GM12878 (cell line): ENCODE results near the gene NOTCH4.

Experiments used
- ATF2 ChIP-seq: IDR thresholded peaks from 2 replicates; pipeline ENCODE4 v1.6.1; 2012; ENCODE audit warnings: low read length, inconsistent platforms
- CHD1 ChIP-seq: IDR thresholded peaks from 2 replicates; pipeline ENCODE4 v1.6.1; 2012; ENCODE audit warnings: low read depth, low read length, improper control_type of control experiment
- CREB1 ChIP-seq: IDR thresholded peaks from 2 replicates; pipeline ENCODE4 v1.6.1; 2012; ENCODE audit warnings: low read depth, mild to moderate bottlenecking, inconsistent platforms
- CTCF ChIP-seq, 3 experiments: IDR thresholded peaks in 2 of 3; conservative IDR thresholded peaks in 1 of 3; 2 replicates each; pipeline ENCODE4 v1.5.1; 2011; ENCODE audit warnings: low read depth in 3 of 3, low read length in 3 of 3, mild to moderate bottlenecking in 3 of 3, control low read depth in 2 of 3, moderate library complexity in 2 of 3, inconsistent platforms in 1 of 3, mixed read lengths in 1 of 3; ENCODE audit not compliant: control insufficient read depth in 2 of 3, insufficient read depth in 1 of 3; ENCODE audit errors: extremely low read depth in 1 of 3
- EED ChIP-seq: sonication (generic); IDR thresholded peaks from 2 replicates; pipeline ENCODE4 v1.6.1; 2016; ENCODE audit warnings: antibody characterized with exemption, low read depth
- MAX ChIP-seq: IDR thresholded peaks from 2 replicates; pipeline ENCODE4 v1.6.1; 2012; ENCODE audit warnings: low read depth, low read length, improper control_type of control experiment
- POLR2A ChIP-seq: IDR thresholded peaks from 2 replicates; pipeline ENCODE4 v1.6.1; 2011; ENCODE audit warnings: low read depth, mild to moderate bottlenecking, low read length
- PRDM15 ChIP-seq: fragments of 450-650 bp; formaldehyde crosslinking; IDR thresholded peaks from 2 replicates; pipeline ENCODE4 v1.4.0; 2020; ENCODE audit warnings: mild to moderate bottlenecking, moderate library complexity
- TAF1 ChIP-seq: IDR thresholded peaks from 2 replicates; pipeline ENCODE4 v1.6.1; 2011; ENCODE audit warnings: mild to moderate bottlenecking, low read depth, low read length, borderline replicate concordance
- ZNF384 ChIP-seq: IDR thresholded peaks from 2 replicates; pipeline ENCODE4 v1.6.1; 2012; ENCODE audit warnings: low read depth, mild to moderate bottlenecking, low read length, improper control_type of control experiment, borderline replicate concordance

- TF ChIP-seq PRDM15: no peak
- TF ChIP-seq ATF2: no peak
- TF ChIP-seq EED: no peak
- TF ChIP-seq ZNF384: no peak
- no peak for TF ChIP-seq MAX
- no peak for TF ChIP-seq CREB1
- no peak for TF ChIP-seq TAF1
- no peak for TF ChIP-seq CHD1
- peak in 1 of 3 experiments; percentile 3; a peak in 1 of 6 replicates for TF ChIP-seq CTCF (IDR thresholded peaks at IDR 0.05 in 2 of 3, conservative IDR thresholded peaks at IDR 0.05 in 1 of 3; ENCODE audit: control insufficient read depth in 2 of 3, extremely low read depth in 1 of 3, insufficient read depth in 1 of 3, low read depth in 3 of 3, low read length in 3 of 3)
- no peak for TF ChIP-seq POLR2A
Observed at GRCh38 chr6:32168807-32169591, 54.9 kb downstream of the NOTCH4 start.
